Mesothelial cell of epicardium (in vitro differentiated cells): Measurements from ENCODE around the gene OTUB1. TPM values are rescaled to one million over a fixed set of nuclear protein-coding genes. Genes with fewer than 3 reads are reported as not detected.

Experiments
- DNase-seq, 2 experiments: peaks; one replicate each; pipeline ENCODE4 v3.0.0; 2021; ENCODE audit warnings: low spot score in 2 of 2; ENCODE audit not compliant: unreplicated experiment in 2 of 2
- H3K27ac Mint-ChIP-seq: 2 replicates; pipeline ENCODE4 v1.8.0; 2021; ENCODE audit warnings: mixed read lengths
- H3K27me3 Mint-ChIP-seq: 2 replicates; pipeline ENCODE4 v1.8.0; 2021; ENCODE audit warnings: low read depth, mixed read lengths
- H3K36me3 Mint-ChIP-seq: 2 replicates; pipeline ENCODE4 v1.8.0; 2021; ENCODE audit warnings: mixed read lengths
- H3K4me1 Mint-ChIP-seq: 2 replicates; pipeline ENCODE4 v1.8.0; 2021; ENCODE audit warnings: mixed read lengths
- H3K4me3 Mint-ChIP-seq: 2 replicates; pipeline ENCODE4 v1.8.0; 2021; ENCODE audit warnings: mild to moderate bottlenecking, moderate library complexity, mixed read lengths
- H3K9me3 Mint-ChIP-seq: 2 replicates; pipeline ENCODE4 v1.8.0; 2021; ENCODE audit warnings: mixed read lengths
- total RNA-seq: library from RNA; stranded (reverse); gene quantifications from 3 replicates; pipeline ENCODE4 v1.2.1, GENCODE V29; 2021
- TF ChIP-seq, protein P1 (sequence below): fragments of 200-600 bp; sonication (generic); IDR thresholded peaks from one replicate; pipeline ENCODE4 v1.5.0; 2021; ENCODE audit warnings: antibody characterized with exemption; ENCODE audit not compliant: unreplicated experiment

Gene OTUB1
- total RNA-seq, 1 donor from 2014 or later: 99.7 TPM

DNA sequence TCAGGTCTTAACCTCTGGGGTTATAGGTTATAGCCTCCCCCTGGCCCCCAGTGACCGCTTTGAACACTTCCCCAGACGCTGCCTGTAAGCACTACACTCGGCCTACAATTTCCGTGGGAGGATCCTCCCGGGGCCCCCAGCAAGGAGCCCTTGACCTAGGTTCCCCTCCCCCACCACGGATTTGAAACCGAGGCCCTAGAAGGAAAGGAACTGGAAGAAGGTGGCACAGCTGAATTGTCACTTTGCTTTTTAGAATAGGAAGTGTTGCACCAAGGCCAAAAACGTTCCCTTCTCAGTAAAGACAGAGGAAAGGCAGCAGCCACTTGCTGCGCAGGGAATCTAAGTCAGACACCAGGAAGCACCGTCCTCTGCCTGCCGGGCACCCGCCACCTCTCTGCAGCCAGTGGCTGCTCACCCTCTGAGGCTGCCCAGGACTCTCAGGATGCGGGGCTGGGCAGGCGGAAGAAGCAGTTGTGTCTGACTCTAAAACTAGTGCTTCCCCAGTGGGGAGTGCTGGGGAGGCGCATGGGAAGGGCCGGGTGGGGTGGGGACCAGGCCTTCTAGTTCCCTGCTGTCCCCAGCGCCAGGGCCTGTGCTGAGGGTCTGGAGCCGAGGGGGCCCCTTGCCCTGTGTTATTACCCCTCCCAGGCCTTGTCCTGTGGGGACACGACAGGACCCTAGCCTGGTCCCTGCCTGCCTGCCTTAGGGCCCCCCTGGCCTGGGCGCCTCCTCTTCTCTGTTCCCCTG lies 41.6 kb downstream of the OTUB1 start:
- no peak overlapping the region for H3K27ac Mint-ChIP-seq

DNA sequence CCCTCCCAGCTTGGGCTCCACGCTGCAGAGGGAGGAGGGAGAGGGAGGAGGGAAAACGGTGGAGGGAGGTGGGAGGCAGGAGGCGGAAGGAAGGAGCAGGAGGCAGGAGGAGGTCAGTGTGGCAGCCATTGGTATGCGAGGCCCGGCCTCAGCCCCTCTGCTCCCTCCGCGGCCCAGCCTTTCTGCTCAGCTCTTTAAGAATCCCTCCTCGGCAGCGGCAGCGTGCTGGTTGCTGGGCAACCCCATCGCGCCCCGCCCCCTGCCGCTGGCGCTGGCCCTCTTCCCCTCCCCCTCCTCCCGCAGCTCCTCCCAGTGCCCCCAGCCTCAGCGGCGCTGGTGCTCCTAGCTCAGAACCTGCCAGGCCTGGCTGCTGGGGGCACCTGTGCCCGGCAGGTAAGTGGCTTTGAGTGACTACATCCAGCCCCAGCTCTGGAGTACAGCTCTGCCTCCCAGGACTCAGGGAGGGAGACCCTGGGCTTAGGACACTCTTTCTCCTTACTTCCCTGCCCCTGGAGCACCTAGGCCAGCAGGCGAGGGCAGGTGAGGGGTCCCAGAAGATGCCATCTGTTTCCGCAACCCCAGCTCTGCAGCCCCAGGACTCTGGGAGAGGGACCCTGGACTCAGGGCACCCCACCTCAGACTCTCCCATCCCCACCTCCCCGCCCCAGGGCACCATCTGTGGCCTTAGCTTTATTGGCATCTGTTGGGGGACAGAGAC lies 42.3 kb downstream of the OTUB1 start:
- peak; percentile 64 to 71 for DNase-seq
- Mint-ChIP-seq H3K4me3 (no peak overlapping the region), H3K27ac (no peak overlapping the region), H3K27me3 (peaks cover 8% of the 10 kb centered on the region), H3K36me3 (no peaks in the 10 kb centered on the region), H3K4me1 (peaks cover 40% of the 10 kb centered on the region), H3K9me3 (no peaks in the 10 kb centered on the region)
- TF ChIP-seq, protein P1, sequence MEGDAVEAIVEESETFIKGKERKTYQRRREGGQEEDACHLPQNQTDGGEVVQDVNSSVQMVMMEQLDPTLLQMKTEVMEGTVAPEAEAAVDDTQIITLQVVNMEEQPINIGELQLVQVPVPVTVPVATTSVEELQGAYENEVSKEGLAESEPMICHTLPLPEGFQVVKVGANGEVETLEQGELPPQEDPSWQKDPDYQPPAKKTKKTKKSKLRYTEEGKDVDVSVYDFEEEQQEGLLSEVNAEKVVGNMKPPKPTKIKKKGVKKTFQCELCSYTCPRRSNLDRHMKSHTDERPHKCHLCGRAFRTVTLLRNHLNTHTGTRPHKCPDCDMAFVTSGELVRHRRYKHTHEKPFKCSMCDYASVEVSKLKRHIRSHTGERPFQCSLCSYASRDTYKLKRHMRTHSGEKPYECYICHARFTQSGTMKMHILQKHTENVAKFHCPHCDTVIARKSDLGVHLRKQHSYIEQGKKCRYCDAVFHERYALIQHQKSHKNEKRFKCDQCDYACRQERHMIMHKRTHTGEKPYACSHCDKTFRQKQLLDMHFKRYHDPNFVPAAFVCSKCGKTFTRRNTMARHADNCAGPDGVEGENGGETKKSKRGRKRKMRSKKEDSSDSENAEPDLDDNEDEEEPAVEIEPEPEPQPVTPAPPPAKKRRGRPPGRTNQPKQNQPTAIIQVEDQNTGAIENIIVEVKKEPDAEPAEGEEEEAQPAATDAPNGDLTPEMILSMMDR: no peak

More for the DNA sequence above, 41.6 kb downstream of the OTUB1 start:
- Mint-ChIP-seq H3K4me3 (no peak overlapping the region), H3K9me3 (no peaks in the 10 kb centered on the region), H3K4me1 (peaks cover 41% of the 10 kb centered on the region), H3K27me3 (peaks cover 4% of the 10 kb centered on the region), H3K36me3 (no peaks in the 10 kb centered on the region)
- DNase-seq: no peak
- TF ChIP-seq, protein P1: no peak

DNA sequence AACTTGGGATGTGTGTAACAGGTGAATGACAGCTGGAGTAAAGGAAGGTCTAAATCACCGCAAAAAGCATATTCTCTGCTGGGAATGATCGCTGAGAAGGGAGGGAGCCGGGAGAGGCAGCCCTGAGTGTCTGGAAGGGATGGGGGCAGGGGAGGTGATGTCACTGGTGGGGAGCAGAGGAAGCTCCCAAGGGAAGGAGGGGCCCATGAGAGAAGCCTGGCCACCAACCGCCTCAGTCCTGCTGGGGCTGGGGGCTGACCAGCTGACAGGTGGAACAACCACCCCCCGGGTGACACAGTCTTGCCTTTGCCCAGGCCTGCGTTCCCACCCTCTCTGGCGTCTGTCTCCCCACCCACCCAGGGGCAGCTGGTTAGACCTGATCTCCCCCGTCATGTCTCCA lies 43.5 kb downstream of the OTUB1 start:
- Mint-ChIP-seq H3K27me3 (peaks cover 19% of the 10 kb centered on the region), H3K36me3 (no peaks in the 10 kb centered on the region), H3K9me3 (no peaks in the 10 kb centered on the region), H3K4me3 (no peak overlapping the region), H3K27ac (no peak overlapping the region), H3K4me1 (peaks cover 41% of the 10 kb centered on the region)
- TF ChIP-seq, protein P1: no peak
- no peak for DNase-seq

DNA sequence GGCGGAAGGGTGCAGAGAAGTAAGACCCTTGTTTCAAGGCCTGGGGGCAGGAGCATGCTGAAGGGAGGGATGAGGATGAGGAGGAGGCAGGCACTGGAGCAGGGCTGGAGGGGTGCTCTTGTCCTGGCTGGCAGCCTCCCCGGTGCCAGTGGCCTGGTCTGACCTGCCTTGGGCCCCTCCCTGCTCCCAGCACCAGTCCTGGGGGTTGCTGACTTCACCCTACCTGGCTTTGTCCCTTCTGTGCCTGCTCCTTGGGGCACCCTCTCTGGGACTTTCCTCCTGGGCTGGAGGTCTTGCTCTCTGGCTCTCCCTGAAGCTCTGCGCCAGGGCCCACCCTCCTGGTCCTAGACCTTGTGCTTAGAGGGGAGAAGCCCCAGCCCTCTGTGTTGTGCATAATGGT lies 44.8 kb downstream of the OTUB1 start:
- no peak for DNase-seq
- peaks cover 24% of the 10 kb centered on the region for H3K27me3 Mint-ChIP-seq

DNA sequence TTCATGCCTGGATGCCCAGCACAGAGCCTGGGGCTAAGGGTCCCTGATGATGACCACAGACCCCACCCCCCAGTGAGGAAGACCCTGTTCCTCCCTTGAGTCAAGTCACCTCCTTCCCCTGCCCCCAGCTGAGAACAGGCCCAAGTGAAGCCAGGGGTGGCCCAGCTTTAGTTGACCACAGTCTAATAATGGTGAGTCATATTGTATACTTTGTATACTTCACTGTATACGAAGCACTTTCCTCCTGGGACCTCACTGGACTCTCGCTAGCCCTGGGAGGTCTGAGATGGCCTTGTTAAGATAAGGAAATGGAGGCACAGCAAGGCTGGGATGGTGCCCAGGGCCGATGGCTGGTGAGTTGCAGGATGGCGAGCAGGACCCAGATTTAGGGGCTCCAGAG lies 45.8 kb downstream of the OTUB1 start:
- Mint-ChIP-seq H3K27me3 (peaks cover 27% of the 10 kb centered on the region), H3K4me1 (peaks cover 39% of the 10 kb centered on the region), H3K9me3 (no peaks in the 10 kb centered on the region), H3K36me3 (no peaks in the 10 kb centered on the region), H3K27ac (no peak overlapping the region), H3K4me3 (no peak overlapping the region)
- TF ChIP-seq, protein P1: no peak
- DNase-seq: no peak

More for the DNA sequence above, 44.8 kb downstream of the OTUB1 start:
- TF ChIP-seq, protein P1: no peak
- no peaks in the 10 kb centered on the region for H3K9me3 Mint-ChIP-seq
- H3K4me1 Mint-ChIP-seq: peaks cover 41% of the 10 kb centered on the region
- no peak overlapping the region for H3K4me3 Mint-ChIP-seq
- H3K36me3 Mint-ChIP-seq: no peaks in the 10 kb centered on the region
- no peak overlapping the region for H3K27ac Mint-ChIP-seq
